ENCODE measurements around the gene PITPNM3.

PITPNM3 gene

DNA sequence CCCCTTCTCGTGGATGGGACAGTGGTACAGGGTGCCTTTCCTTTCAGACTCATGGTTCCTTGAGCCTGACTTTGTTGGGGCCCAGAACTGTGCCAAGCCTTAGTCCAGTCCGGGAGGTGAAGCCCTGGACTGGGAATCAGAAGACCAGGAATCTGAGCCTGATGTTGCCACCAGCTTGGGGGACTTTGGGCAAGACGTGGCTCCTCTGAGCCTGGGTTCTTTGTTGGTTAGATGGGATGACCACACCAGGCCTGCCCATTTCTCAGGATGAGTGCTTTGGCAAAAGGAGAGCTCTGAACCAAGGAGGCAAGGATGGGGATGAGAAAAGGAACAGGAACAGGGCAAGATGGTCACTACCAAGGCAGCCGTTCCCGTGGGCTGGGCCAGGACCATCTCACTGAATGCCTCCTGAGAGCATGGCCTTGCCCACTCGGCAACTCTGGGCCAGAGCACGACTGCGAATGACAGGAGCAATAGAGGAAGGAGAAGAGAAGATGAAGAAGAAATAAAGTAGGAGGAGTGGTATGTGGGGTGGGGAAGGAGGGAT lies 32.5 kb downstream of the PITPNM3 start:
- TF ChIP-seq, protein P1, sequence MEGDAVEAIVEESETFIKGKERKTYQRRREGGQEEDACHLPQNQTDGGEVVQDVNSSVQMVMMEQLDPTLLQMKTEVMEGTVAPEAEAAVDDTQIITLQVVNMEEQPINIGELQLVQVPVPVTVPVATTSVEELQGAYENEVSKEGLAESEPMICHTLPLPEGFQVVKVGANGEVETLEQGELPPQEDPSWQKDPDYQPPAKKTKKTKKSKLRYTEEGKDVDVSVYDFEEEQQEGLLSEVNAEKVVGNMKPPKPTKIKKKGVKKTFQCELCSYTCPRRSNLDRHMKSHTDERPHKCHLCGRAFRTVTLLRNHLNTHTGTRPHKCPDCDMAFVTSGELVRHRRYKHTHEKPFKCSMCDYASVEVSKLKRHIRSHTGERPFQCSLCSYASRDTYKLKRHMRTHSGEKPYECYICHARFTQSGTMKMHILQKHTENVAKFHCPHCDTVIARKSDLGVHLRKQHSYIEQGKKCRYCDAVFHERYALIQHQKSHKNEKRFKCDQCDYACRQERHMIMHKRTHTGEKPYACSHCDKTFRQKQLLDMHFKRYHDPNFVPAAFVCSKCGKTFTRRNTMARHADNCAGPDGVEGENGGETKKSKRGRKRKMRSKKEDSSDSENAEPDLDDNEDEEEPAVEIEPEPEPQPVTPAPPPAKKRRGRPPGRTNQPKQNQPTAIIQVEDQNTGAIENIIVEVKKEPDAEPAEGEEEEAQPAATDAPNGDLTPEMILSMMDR (conservative IDR thresholded peaks at IDR 0.05; ENCODE audit: low read depth, low read length), result no peak
- Histone ChIP-seq H3K4me1 (ENCODE audit: low read depth, poor library complexity, severe bottlenecking) (no peaks in the 10 kb centered on the region), H3K4me3 (IDR thresholded peaks at IDR 0.05; ENCODE audit: insufficient read depth, low read depth, low read length) (no peak overlapping the region), H3K4me2 (no peak overlapping the region), H3K36me3 (ENCODE audit: insufficient read depth) (no peaks in the 10 kb centered on the region), H3K27me3 (ENCODE audit: insufficient read depth, low read depth) (no peaks in the 10 kb centered on the region), H3K79me2 (ENCODE audit: insufficient read depth, low read depth) (no peaks in the 10 kb centered on the region), H3K9ac (no peak overlapping the region), H3K27ac (no peak overlapping the region), H2AFZ (ENCODE audit: low read depth) (no peak overlapping the region), H4K20me1 (ENCODE audit: insufficient read depth) (no peaks in the 10 kb centered on the region)

DNA sequence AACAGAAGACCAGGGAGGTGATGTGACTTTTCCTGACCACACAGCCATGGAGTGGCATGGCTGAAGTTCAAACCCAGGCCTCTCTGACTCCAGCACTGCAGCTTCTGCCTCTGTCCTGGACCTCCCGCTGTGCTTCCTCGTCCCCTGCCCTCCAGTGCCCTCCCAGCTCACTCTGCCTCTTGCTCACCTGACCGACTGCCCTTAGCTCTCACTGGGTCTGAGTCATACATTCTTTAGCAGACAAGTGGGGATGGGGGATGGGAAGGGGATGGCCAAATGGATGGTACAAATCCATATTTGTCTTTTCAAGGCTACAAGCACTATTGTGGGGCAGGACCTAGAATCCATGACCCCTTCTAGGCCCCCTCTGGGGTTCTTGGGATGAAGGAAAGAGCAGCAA lies 33.0 kb downstream of the PITPNM3 start:
- Histone ChIP-seq H3K79me2 (ENCODE audit: insufficient read depth, low read depth) (no peaks in the 10 kb centered on the region), H3K4me3 (IDR thresholded peaks at IDR 0.05; ENCODE audit: insufficient read depth, low read depth, low read length) (no peak overlapping the region), H3K36me3 (ENCODE audit: insufficient read depth) (no peaks in the 10 kb centered on the region), H3K27me3 (ENCODE audit: insufficient read depth, low read depth) (no peaks in the 10 kb centered on the region), H3K9ac (no peak overlapping the region), H4K20me1 (ENCODE audit: insufficient read depth) (no peaks in the 10 kb centered on the region), H3K27ac (no peak overlapping the region), H3K4me2 (no peak overlapping the region), H3K4me1 (ENCODE audit: low read depth, poor library complexity, severe bottlenecking) (no peaks in the 10 kb centered on the region), H2AFZ (ENCODE audit: low read depth) (no peak overlapping the region)
- TF ChIP-seq, protein P1 (conservative IDR thresholded peaks at IDR 0.05; ENCODE audit: low read depth, low read length), result no peak

DNA sequence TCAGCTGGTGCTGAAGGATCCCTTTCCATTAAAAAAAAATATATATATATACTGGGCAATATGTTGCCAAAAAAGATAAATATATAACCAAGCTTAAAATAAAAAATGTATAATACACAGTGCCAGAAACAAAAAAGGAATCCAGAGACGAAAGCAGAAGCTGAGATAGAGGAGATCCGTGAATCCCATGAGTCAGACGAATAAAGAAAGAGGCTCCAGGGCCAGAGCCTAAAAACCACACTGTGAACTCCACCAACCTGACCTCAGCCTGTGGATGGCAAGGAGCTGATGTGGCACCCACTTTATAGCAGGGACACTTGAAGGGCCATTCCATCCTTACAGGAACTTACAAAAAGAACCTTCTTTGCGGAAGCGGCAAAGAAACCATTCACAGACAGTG lies 34.8 kb downstream of the PITPNM3 start:
- H3K27me3 ChIP-seq (ENCODE audit: insufficient read depth, low read depth), result no peaks in the 10 kb centered on the region
- TF ChIP-seq, protein P1 (conservative IDR thresholded peaks at IDR 0.05; ENCODE audit: low read depth, low read length), result no peak
- H3K4me1 ChIP-seq (ENCODE audit: low read depth, poor library complexity, severe bottlenecking), result no peaks in the 10 kb centered on the region
- H3K4me3 ChIP-seq (IDR thresholded peaks at IDR 0.05; ENCODE audit: insufficient read depth, low read depth, low read length), result no peak overlapping the region
- no peaks in the 10 kb centered on the region for H3K79me2 ChIP-seq (ENCODE audit: insufficient read depth, low read depth)
- no peak overlapping the region for H2AFZ ChIP-seq (ENCODE audit: low read depth)
- no peak overlapping the region for H3K4me2 ChIP-seq
- no peak overlapping the region for H3K9ac ChIP-seq
- H4K20me1 ChIP-seq (ENCODE audit: insufficient read depth), result no peaks in the 10 kb centered on the region
- H3K36me3 ChIP-seq (ENCODE audit: insufficient read depth), result no peaks in the 10 kb centered on the region
- H3K27ac ChIP-seq, result no peak overlapping the region

DNA sequence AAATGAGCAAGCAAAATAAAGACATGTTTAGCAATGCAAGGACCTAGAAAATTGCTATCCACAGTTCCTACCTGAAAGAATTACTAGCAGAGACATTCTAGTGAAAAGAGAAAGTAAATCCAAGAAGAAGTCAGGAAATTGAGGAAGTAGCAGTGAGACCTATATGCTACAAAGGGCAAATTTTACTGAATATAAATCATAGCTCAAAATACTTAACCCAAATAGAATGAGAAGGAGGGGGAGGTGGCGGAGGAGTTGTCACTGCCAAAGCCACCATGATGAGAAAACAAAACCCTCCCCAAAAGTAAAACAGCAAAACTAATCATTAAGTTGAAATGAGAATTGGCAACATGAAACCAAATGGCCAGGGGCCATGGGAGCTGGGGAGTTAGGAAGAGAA lies 39.3 kb downstream of the PITPNM3 start:
- Histone ChIP-seq H3K27me3 (ENCODE audit: insufficient read depth, low read depth) (no peaks in the 10 kb centered on the region), H3K36me3 (ENCODE audit: insufficient read depth) (no peaks in the 10 kb centered on the region), H3K4me2 (no peak overlapping the region), H2AFZ (ENCODE audit: low read depth) (no peak overlapping the region), H3K4me1 (ENCODE audit: low read depth, poor library complexity, severe bottlenecking) (no peaks in the 10 kb centered on the region), H4K20me1 (ENCODE audit: insufficient read depth) (no peaks in the 10 kb centered on the region), H3K9ac (no peak overlapping the region), H3K4me3 (IDR thresholded peaks at IDR 0.05; ENCODE audit: insufficient read depth, low read depth, low read length) (no peak overlapping the region), H3K79me2 (ENCODE audit: insufficient read depth, low read depth) (no peaks in the 10 kb centered on the region), H3K27ac (no peak overlapping the region)
- TF ChIP-seq, protein P1 (conservative IDR thresholded peaks at IDR 0.05; ENCODE audit: low read depth, low read length), result no peak
